HepG2 (cell line): ENCODE results near the gene WDR41. TPM values are rescaled to one million over a fixed set of nuclear protein-coding genes. Genes with fewer than 3 reads are reported as not detected.

Source experiments
- ATAC-seq: fragments of 200-7000 bp; cut with Tn5 transposase; 3 replicates; pipeline ENCODE4 v1.9.1; 2020; ENCODE audit warnings: mild to moderate bottlenecking, moderate library complexity
- BruUV-seq: library from RNA; stranded (reverse); fragments of 400-500 nt; replicated peaks from 2 replicates; lab custom pipeline; 2021; lab: Mats Ljungman, UMichigan
- CTCF ChIA-PET: fragments of 300-600 bp; formaldehyde crosslinking; extraction: SDS; loops from one replicate; lab custom pipeline; 2021; ENCODE audit warnings: low total read pairs, inconsistent platforms, low intra/inter-chr PET ratio; lab: Yijun Ruan, JAX
- POLR2A ChIA-PET: fragments of 350-600 bp; sonication (Branson Sonifier 250); formaldehyde crosslinking; loops from one replicate; lab custom pipeline; 2020; ENCODE audit warnings: antibody characterized with exemption, inconsistent platforms; lab: Yijun Ruan, JAX
- DNase-seq: peaks from one replicate; pipeline ENCODE4 v3.0.0-alpha.2; 2015; ENCODE audit warnings: low spot score
- FAIRE-seq: peaks from 3 replicates; lab custom pipeline; 2011; peaks lifted over from hg19 to GRCh38; lab: Jason Lieb, UNC
- H2AFZ ChIP-seq: one replicate; pipeline ENCODE4 v1.6.1; 2011; ENCODE audit warnings: low read length, inconsistent platforms
- H3K27ac ChIP-seq: fragments of 300-600 bp; 3 replicates; pipeline ENCODE4 v1.8.0; 2011; ENCODE audit warnings: mixed run types, mild to moderate bottlenecking, mixed read lengths, low read length, inconsistent platforms; ENCODE audit not compliant: insufficient read depth; ENCODE audit errors: extremely low read length
- H3K27me3 ChIP-seq, 2 experiments: fragments of 200-600 bp in 1 of 2; 2 replicates in 1 of 2; 3 replicates in 1 of 2; pipeline versions ENCODE4 v1.6.0 to v1.8.0; 2011; ENCODE audit warnings: low read length in 2 of 2, mild to moderate bottlenecking in 2 of 2, moderate library complexity in 2 of 2, inconsistent platforms in 1 of 2; ENCODE audit not compliant: insufficient read depth in 2 of 2, control insufficient read depth in 1 of 2
- H3K36me3 ChIP-seq, 2 experiments: fragments of 200-600 bp in 1 of 2; replicated peaks in 1 of 2; 2 replicates in 1 of 2; 3 replicates in 1 of 2; pipeline versions ENCODE4 v1.5.1 to v1.8.0; 2011; ENCODE audit warnings: low read length in 2 of 2, inconsistent platforms in 1 of 2; ENCODE audit not compliant: insufficient read depth in 2 of 2, control insufficient read depth in 1 of 2
- H3K4me1 ChIP-seq: 2 replicates; pipeline ENCODE4 v1.5.1; 2012; ENCODE audit warnings: low read length, inconsistent platforms; ENCODE audit not compliant: insufficient read depth
- H3K4me2 ChIP-seq: 2 replicates; pipeline ENCODE4 v1.6.0; 2011; ENCODE audit warnings: low read depth, low read length, inconsistent platforms
- H3K4me3 ChIP-seq, 3 experiments: fragments of 200-600 bp in 1 of 3; sonication (generic), shearing (Covaris generic) in 1 of 3; replicated peaks in 1 of 3; 2 replicates each; pipeline ENCODE4 v1.5.1; 2011 to 2016; ENCODE audit warnings: low read length in 3 of 3, inconsistent platforms in 2 of 3, low read depth in 2 of 3, mild to moderate bottlenecking in 2 of 3, control low read depth in 1 of 3, mixed read lengths in 1 of 3; ENCODE audit not compliant: insufficient read depth in 1 of 3
- H3K79me2 ChIP-seq: one replicate; pipeline ENCODE4 v1.6.1; 2011; ENCODE audit warnings: low read length, inconsistent platforms; ENCODE audit not compliant: insufficient read depth
- H3K9ac ChIP-seq: 2 replicates; pipeline ENCODE4 v1.6.0; 2011; ENCODE audit warnings: mild to moderate bottlenecking, low read depth, low read length, inconsistent platforms; ENCODE audit not compliant: insufficient read depth
- H3K9me3 ChIP-seq: 2 replicates; pipeline ENCODE4 v1.5.1; 2012; ENCODE audit warnings: mild to moderate bottlenecking, low read length
- H4K20me1 ChIP-seq: 2 replicates; pipeline ENCODE4 v1.6.0; 2011; ENCODE audit warnings: inconsistent platforms, mild to moderate bottlenecking, low read length, moderate library complexity; ENCODE audit not compliant: insufficient read depth
- ARID5B ChIP-seq: IDR thresholded peaks from 2 replicates; pipeline ENCODE4 v1.4.0; 2020; ENCODE audit warnings: mild to moderate bottlenecking, missing genetic modification reagents
- BCL6 ChIP-seq: IDR thresholded peaks from 2 replicates; pipeline ENCODE4 v1.6.1; 2016; ENCODE audit warnings: missing genetic modification reagents, missing compliant biosample characterization
- CREB1 ChIP-seq, 2 experiments: fragments of 450-650 bp in 1 of 2; IDR thresholded peaks; 2 replicates each; pipeline ENCODE4 v1.6.1; 2016 to 2017; ENCODE audit warnings: control low read depth in 1 of 2, mild to moderate bottlenecking in 1 of 2, missing compliant biosample characterization in 1 of 2, missing genetic modification characterization in 1 of 2
- HOXA3 ChIP-seq: sonication (generic); formaldehyde crosslinking; IDR thresholded peaks from 2 replicates; pipeline ENCODE4 v1.5.0; 2020; ENCODE audit warnings: missing genetic modification reagents
- PRDM10 ChIP-seq: sonication (generic); formaldehyde crosslinking; IDR thresholded peaks from 2 replicates; pipeline ENCODE4 v1.4.0; 2020; ENCODE audit warnings: low read depth, missing genetic modification reagents
- RARA ChIP-seq: IDR thresholded peaks from 2 replicates; pipeline ENCODE4 v1.6.1; 2016; ENCODE audit warnings: missing genetic modification reagents, missing compliant biosample characterization
- SAP130 ChIP-seq: IDR thresholded peaks from 2 replicates; pipeline ENCODE4 v1.6.1; 2016; ENCODE audit warnings: low read depth
- ZHX1 ChIP-seq: sonication (generic); formaldehyde crosslinking; IDR thresholded peaks from 2 replicates; pipeline ENCODE4 v1.8.1; 2022; ENCODE audit warnings: low read depth, mild to moderate bottlenecking, missing genetic modification reagents
- ZNF768 ChIP-seq: sonication (generic); formaldehyde crosslinking; IDR thresholded peaks from 2 replicates; pipeline ENCODE4 v1.4.0; 2020; ENCODE audit warnings: missing genetic modification reagents
- WGBS: methylation state at CpG from one replicate; pipeline ENCODE4 v1.1.6; 2017; ENCODE audit warnings: low lambda C conversion rate; 5-methylcytosine and 5-hydroxymethylcytosine counted together
- in situ Hi-C: cut with HindIII; loops from 2 replicates; pipeline ENCODE4 v1.10.0; 2017; ENCODE audit warnings: low pct_unique_long_range_greater_than_20kb; ENCODE audit not compliant: extremely low pct_ligation_motif_present
- intact Hi-C: fragments of 100-400 bp; cut with micrococcal nuclease; formaldehyde crosslinking; loops from one replicate; pipeline ENCODE4 v1.10.0; 2022; ENCODE audit not compliant: unreplicated experiment
- polyA plus RNA-seq, 8 experiments: library from polyadenylated mRNA; depleted of rRNA in 3 of 8; stranded (reverse) in 7 of 8; unstranded in 1 of 8; fragments of >200 nt; fragmentation: Illumina TruSeq in 4 of 8; extraction: Trizol in 4 of 8; gene quantifications; 2 replicates each; pipeline versions ENCODE4 v1.2.1 to v1.2.3, GENCODE V29; 2011 to 2016; ENCODE audit warnings: low read depth in 4 of 8, missing spikeins in 1 of 8, mixed read lengths in 1 of 8; ENCODE audit not compliant: insufficient read depth in 1 of 8
- total RNA-seq, 5 experiments: library from RNA; depleted of rRNA; stranded (reverse); fragments of >200 nt; fragmentation: Illumina TruSeq; extraction: Trizol; gene quantifications; 2 replicates each; pipeline ENCODE4 v1.2.3, GENCODE V29; 2016; ENCODE audit warnings: low read depth in 1 of 5

The WDR41 gene
- total and polyA plus RNA-seq, 2 of the 13 experiments (the other 11 are each of a cell fraction or from before 2014, with no cell fraction given): 18.9 to 39.3 TPM

GRCh38 chr5:77418601-77419581 is 73.2 kb downstream of the WDR41 start (continued):
- no peak for TF ChIP-seq PRDM10
- TF ChIP-seq, all 625 proteins: peak for 0

- intact Hi-C loops: no loop called here
- Histone ChIP-seq H3K4me1 (peaks cover 15% of the 10 kb centered on the region; the same call in 1 of the 2 replicates), H3K4me3 (no peak overlapping the region), H3K79me2 (no peaks in the 10 kb centered on the region), H3K9ac (no peak overlapping the region), H4K20me1 (no peaks in the 10 kb centered on the region), H2AFZ (no peak overlapping the region), H3K27me3 (no peaks in the 10 kb centered on the region), H3K4me2 (no peak overlapping the region), H3K27ac (no peak overlapping the region), H3K9me3 (no peaks in the 10 kb centered on the region), H3K36me3 (no peaks in the 10 kb centered on the region)
- CTCF ChIA-PET: no interaction called here
- in situ Hi-C loops: no loop called here
- POLR2A ChIA-PET: no interaction called here
- 0% methylated on average over 5 of the region's 5 CpGs for WGBS
- ATAC-seq (peak; percentile 87), DNase-seq (no peak), FAIRE-seq (no peak)
- no TSS peak for BruUV-seq
- TF ChIP-seq HOXA3: no peak
- no peak for TF ChIP-seq ZHX1 (CRISPR knock-in tag)
- peak; percentile 12; the same call in 1 of the 2 replicates for TF ChIP-seq RARA (CRISPR knock-in tag)
- TF ChIP-seq BCL6: peak; percentile 65
- 0 out of 2 replicates have a peak, but pooled peaks have one; percentile 10 for TF ChIP-seq SAP130
- 0 out of 2 replicates have a peak, but pooled peaks have one; percentile 21 for TF ChIP-seq CREB1 (IDR thresholded peaks at IDR 0.05)
- TF ChIP-seq CREB1 (CRISPR knock-in tag; IDR thresholded peaks at IDR 0.05): no peak
- TF ChIP-seq ARID5B (CRISPR knock-in tag): peak; percentile 29; the same call in 1 of the 2 replicates
- 0 out of 2 replicates have a peak, but pooled peaks have one; percentile 26 for TF ChIP-seq ZNF768 (CRISPR knock-in tag)
These were observed 74.0 kb downstream of the WDR41 start for GRCh38 chr5:77418162-77418561.
